ENCODE measurements around the gene MAP9.
"Not testable (repeated sequence)": the region's sequence is repeated elsewhere in the genome, so short reads cannot be mapped to it uniquely, and the experiment has no call there.

The MAP9 gene

DNA sequence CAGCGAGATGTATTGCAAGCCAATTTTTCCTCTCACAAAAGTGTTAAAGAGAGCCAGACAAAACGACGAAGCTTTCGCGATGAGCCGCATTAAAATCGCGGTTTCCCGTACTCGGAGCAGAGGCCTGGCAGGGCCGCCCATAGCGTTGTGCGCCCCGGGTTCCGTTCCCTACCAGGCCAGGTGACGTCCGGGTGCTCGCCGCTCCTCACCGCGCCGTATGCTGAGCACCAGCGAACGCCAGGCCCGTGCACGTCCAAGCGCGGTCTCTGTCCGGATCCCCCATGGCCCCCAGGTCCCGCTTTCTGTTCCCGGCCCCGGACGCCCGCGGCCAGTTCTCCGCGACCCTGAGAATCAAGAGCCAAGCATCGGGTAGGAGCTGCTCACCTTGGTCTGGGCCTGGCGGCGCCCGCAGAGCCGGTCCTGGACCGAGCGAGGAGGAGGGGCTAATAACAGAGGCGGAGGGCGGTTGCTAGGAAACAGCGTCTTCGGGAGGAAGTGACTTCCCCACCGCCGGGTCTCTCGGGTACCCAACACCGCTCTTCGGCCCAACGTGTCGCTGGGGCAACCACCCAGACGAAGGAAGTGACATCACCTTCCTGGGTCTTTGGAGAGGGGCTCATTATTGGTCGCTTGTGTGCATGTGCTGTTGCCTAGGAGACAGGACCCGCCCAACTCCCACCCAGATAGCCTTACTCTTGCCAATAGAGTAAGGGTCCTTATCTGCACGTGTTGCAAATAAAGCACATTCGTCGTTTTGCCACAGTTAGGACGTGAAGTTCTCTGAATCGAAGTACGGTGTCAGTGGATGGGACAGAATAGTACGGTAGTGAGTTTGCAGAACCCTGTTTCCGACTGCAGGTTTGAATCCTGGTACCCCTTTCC, at the start of gene MAP9:
TSS of gene MAP9 (minus strand) at position 579 of the 882 bp plus-strand sequence. CDS start 1,115 bp downstream, outside the sequence.
- peak; percentile 94 for DNase-seq

DNA sequence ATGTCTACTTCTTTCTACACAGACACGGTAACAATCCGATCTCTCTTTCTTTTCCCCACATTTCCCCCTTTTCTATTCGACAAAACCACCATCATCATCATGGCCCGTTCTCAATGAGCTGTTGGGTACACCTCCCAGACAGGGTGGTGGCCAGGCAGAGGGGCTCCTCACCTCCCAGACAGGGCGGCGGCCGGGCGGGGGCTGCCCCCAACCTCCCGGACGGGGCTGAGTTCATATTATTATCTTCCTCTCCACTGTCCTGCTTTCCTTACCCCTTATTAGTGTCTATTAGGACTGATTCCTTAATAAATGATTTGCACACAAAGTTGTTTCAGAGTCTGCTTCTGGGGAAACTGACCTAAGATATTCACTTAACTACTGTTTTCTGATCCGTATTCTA, 48.0 kb upstream of the MAP9 start:
- not testable (repeated sequence) for DNase-seq

GRCh38 chr4:155423671-155424070, 46.9 kb upstream of the MAP9 start:
- no peak for DNase-seq

DNA sequence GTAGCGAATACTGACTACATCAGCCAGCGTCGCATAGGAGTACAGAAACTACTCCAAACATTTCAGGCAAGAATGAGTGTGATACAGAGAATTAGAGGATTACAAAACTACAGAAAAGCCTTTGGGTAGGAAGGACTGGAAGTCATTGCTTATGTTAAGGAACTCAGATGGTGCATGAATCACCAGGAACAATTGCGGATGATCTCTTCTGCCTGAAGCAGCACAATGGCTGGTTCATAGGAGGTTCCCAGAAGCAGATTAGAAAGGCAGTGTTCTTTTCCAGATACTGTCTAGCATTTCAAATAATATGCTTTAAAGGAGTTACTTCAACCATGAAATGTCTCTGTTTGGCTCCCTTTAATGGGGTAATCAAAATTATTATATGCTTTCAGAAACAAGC, 42.5 kb upstream of the MAP9 start:
- DNase-seq = no peak

- no peak for DNase-seq
Observed at GRCh38 chr4:155415662-155416061, 38.9 kb upstream of the MAP9 start.

DNA sequence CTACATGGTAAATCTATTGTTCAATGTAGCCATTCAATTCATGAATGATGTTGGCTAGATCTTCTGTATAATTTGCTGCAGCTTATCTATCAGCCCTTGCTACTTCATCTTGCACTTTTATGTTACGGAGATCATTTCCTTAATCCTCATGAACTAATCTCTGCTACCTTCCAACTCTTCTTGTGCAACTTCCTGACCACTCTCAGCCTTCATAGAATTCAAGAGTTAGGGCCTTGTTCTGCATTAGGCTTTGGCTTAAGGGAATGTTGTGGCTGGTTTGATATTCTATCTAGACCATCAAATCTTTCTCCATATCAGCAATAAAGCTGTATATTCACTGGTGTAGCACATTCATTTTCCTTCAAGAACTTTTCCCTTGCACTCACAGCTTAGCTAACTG, 36.7 kb upstream of the MAP9 start:
- DNase-seq = no peak

GRCh38 chr4:155411546-155411945, 34.8 kb upstream of the MAP9 start:
- DNase-seq = no peak

DNA sequence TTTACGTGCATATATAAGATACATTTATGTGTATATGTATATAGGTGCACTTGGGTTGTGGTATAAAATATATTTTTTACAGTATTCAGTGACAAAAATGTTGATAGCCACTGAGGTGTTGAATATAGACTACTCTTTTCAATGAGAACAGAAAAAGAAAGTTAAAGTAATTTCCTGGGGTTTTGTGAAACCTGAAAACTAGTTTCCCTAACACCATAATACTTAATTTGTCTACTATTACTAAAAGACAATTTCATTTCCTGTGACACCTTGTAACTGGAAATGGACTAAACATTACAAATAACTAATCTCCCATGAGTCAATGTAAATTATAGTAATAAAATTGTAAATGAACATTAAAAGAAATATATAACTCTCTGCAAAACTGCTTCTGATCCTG, 32.0 kb upstream of the MAP9 start:
- DNase-seq = no peak

DNA sequence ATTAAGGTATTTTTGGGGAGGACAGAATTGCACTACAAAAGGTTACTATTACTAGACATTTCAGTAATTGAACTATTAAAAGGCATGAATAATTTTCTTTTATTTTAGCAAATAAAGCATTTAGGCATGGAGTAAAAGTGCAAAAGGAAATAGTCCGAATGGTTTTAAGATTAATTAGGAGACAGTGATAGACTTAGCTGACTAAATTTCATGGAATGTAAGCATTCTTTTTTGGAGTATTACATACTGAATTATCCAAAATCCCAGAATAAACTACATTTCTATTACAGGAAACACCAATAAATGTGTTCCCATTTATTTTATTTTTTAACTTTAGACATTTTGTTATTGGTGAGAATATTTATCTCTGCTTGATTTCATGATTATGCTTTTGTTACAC, 30.7 kb upstream of the MAP9 start:
- DNase-seq = no peak

DNA sequence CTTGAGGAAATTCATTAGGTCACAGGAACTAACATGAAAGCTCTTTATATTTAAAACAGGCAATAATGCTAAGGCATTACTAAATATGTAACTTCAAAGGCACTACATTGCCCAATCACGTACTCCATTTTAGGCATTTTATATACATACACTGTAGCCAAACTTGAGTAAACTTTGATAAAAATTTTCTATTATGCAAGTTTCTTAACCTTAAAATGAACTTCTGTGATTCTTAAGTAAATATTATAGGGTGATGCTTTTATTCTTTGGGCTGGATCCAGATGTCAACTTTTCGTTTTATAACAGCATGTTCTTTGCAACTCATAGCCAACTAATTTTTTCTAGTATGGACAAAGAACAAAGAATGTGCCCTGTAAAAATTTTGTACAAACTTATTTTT, 28.3 kb upstream of the MAP9 start:
- DNase-seq = no peak

DNA sequence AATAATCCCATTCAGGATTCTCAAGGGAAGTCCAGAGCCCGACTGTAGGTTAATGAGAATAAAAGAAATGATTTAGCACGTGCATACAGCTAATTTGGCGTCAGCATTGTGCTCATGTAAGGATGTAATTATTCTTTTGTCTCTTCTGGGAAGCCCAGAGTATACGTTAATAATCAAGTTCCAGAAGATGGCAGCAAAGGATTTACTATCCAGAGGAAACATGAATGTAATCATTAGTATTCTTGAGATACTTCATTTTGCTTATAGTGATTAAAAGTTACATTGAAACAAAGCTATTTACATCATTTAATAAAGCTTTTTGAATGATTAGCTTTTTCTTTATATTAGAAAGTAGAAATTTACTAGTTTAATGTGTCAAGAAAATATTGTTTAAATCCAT, 27.1 kb upstream of the MAP9 start:
- DNase-seq = peak; percentile 49

GRCh38 chr4:155402941-155403340, 26.2 kb upstream of the MAP9 start:
- DNase-seq = no peak

DNA sequence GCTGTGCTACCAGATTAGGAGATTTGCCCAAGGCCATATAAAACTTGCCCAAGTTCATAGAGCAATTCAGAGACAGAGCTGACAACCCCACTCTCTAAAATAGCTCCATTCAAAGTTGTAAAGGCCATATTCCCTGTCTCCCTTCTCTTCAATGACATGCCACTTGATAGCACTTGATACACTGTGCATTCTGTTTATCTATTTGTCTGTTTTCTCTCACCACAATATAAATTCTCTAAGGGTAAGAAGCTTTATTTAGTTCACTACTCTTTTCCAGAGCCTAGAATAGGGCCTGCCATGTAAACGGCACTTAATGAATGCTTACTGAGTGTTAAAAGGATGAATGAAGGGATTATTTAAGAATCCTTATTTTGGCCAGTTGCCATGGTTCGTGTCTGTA, 24.1 kb upstream of the MAP9 start:
- no peak for DNase-seq

DNA sequence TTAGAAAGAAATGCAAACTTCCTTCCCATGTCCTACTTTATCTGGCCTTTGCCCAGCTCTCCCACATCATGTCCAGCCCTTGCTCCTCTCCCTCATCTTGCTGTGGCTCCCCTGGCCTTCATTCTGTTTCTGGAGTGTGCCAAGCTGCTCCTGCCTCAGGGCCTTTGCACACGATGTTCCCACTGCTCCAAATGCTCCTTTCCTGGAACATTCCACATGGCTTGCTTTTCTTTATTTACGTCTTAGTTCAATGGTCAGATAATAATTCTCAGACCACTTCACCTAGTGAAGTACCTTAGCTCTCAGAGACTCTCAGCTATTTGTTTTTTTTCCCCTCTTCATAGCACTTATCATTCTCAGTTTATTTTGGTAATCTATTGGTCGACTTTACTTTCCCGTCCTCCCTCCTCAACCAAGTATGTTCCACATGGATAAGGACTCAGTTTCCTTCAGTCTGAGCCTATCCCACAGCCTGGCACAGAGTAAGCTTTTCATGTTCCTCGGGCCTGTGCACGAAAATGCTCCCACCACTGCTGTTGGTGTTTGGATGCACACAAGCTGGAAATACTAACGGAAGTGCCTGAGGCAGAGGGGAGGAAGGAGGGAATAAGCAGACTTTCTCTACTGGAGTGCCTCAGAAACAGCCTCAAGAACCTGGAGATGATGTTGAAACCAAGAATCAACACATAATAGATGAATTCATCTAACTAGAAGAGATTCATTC, 23.4 kb upstream of the MAP9 start:
- no peak for DNase-seq

GRCh38 chr4:155392481-155393184, 15.9 kb upstream of the MAP9 start:
- no peak for DNase-seq

DNA sequence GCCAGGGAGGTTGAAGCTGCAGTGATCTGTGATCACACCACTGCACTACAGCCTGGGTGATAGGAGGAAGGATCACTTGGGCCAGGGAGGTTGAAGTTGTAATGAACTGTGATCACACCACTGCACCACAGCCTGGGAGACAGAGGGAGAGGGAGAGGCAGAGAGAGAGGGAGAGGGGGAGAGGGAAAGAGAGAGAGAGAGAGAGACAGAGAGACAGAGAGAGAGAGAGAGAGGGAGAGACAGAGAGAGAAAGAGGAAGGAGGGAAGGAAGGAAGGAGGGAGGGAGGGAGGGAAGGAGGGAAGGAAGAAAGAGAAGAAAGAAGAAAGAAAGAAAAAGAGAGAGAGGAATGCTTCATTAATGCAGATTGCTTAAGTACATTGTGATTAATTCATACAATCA, 15.2 kb upstream of the MAP9 start:
- DNase-seq = no peak

GRCh38 chr4:155388162-155388561, 11.4 kb upstream of the MAP9 start:
- DNase-seq = no peak

DNA sequence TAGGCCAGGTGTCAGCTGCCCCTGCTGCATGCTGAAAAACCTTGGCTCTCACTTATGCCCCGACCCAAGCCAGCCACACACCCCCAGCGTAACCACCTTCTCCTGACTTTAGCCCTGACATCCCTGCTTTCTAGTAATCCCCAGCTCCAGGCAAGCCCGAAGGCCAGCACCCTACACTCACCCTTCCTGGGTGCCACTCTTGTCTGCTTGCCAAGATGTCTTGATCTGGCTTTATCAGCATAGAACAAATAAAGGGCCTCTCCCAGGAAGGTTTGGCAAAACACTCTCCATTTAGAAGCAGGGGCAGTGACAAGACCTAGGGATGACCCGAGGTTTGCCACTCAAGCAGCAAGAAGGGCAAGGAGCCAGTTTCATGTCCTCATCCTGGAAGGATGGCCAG, 6.8 kb upstream of the MAP9 start:
- DNase-seq = no peak

GRCh38 chr4:155377276-155377675, 511 bp upstream of the MAP9 start:
- DNase-seq = no peak

DNA sequence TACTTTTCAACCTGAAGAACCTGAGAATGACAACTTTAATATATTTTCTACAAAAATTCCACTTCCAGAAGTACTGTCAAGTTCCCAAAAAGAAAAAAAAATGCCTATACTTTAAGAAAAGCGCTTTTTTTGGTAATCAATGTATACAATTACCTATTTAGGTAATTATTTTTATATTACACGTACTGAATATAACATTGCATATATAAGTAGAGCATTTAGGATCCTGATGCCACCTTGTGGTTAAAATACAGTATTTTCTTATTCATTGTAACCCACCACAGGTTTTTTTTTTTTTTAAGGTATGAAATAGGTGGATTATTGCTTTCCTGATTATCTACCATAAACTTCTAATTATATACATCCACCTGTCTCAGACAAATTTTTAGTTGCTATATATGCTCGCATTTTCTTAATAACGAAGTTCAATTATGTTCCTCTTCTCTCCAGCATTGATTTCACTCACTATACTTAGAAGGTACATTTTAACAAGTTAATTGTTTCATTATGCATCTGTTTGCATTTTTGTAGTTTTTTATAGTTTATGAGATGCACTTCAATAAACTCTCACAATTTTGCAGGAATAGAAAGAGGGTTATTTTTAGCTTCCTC, 5.2 kb downstream of the MAP9 start:
- peak; percentile 16 for DNase-seq

- no peak for DNase-seq
Observed at GRCh38 chr4:155367608-155368007, 9.2 kb downstream of the MAP9 start.

- DNase-seq = no peak
Observed at GRCh38 chr4:155353923-155354540, 22.7 kb downstream of the MAP9 start.

DNA sequence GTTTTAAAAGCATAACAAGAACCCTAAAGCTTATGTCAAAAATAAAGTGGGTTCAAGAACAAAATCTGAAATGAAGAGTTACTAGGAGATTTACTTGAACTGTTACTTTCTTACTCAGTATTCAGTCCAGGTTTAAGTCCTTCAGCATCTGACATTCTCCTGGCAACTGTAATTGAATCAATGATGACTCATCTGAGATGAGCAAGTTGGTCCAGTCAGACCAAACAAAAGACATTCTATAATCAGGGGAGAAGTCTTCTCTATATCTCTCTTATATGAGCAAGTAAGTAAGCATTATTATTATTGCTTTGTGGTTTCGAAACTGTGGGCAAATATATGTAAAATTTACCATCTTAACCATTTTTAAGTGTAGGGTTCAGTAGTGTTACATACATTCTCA, 34.6 kb downstream of the MAP9 start:
- DNase-seq = no peak
